K562 (cell line): Measurements from ENCODE around the gene BRAF. TPM values are rescaled to one million over a fixed set of nuclear protein-coding genes. Genes with fewer than 3 reads are reported as not detected.

ENCODE experiments used
- ATAC-seq: fragments of 200-7000 bp; cut with Tn5 transposase; 3 replicates; pipeline ENCODE4 v1.9.1; 2020; ENCODE audit warnings: moderate library complexity
- BruUV-seq: library from RNA; stranded (reverse); fragments of 400-500 nt; replicated peaks from 2 replicates; lab custom pipeline; 2021; lab: Mats Ljungman, UMichigan
- CTCF ChIA-PET: fragments of 300-600 bp; formaldehyde crosslinking; extraction: SDS; loops from one replicate; lab custom pipeline; 2021; ENCODE audit warnings: low intra/inter-chr PET ratio; lab: Yijun Ruan, JAX
- POLR2A ChIA-PET: fragments of 300-600, 350-650 bp; sonication (Branson Sonifier 250); formaldehyde crosslinking; extraction: SDS; loops from one replicate; lab custom pipeline; 2021; ENCODE audit warnings: antibody characterized with exemption, inconsistent platforms; lab: Yijun Ruan, JAX
- DNase-seq, 4 experiments: peaks; one replicate each; pipeline versions ENCODE4 v3.0.0 to v3.0.0-alpha.2; 2011 to 2018; ENCODE audit warnings: low spot score in 3 of 4, mixed read lengths in 3 of 4; ENCODE audit errors: extremely low read depth in 1 of 4
- FAIRE-seq: peaks from 2 replicates; lab custom pipeline; 2011; peaks lifted over from hg19 to GRCh38; lab: Jason Lieb, UNC
- H2AFZ ChIP-seq: 2 replicates; pipeline ENCODE4 v1.6.0; 2011; ENCODE audit warnings: low read depth, low read length, control low read depth, inconsistent platforms
- H3K27ac ChIP-seq: fragments of 200-600 bp; 3 replicates; pipeline ENCODE4 v1.8.0; 2011; ENCODE audit warnings: low read depth, mild to moderate bottlenecking, control low read depth, inconsistent platforms, low read length, moderate library complexity, mixed read lengths; ENCODE audit errors: extremely low read depth
- H3K27me3 ChIP-seq, 2 experiments: fragments of 300-600 bp in 1 of 2; 2 replicates in 1 of 2; 3 replicates in 1 of 2; pipeline versions ENCODE4 v1.6.0 to v1.8.0; 2011; ENCODE audit warnings: inconsistent platforms in 2 of 2, low read length in 2 of 2, mild to moderate bottlenecking in 1 of 2, mixed read lengths in 1 of 2, moderate library complexity in 1 of 2; ENCODE audit not compliant: control insufficient read depth in 2 of 2, insufficient read depth in 2 of 2
- H3K36me3 ChIP-seq: fragments of 300-600 bp; 3 replicates; pipeline ENCODE4 v1.8.0; 2011; ENCODE audit warnings: mild to moderate bottlenecking, low read length, inconsistent platforms; ENCODE audit not compliant: control insufficient read depth, insufficient read depth
- H3K4me1 ChIP-seq, 2 experiments: fragments of 200-600 bp in 1 of 2; replicated peaks in 1 of 2; 2 replicates in 1 of 2; 3 replicates in 1 of 2; pipeline versions ENCODE4 v1.5.1 to v1.8.0; 2011; ENCODE audit warnings: inconsistent platforms in 2 of 2, low read length in 2 of 2, mild to moderate bottlenecking in 1 of 2, mixed read lengths in 1 of 2, moderate library complexity in 1 of 2; ENCODE audit not compliant: control insufficient read depth in 2 of 2, insufficient read depth in 2 of 2
- H3K4me2 ChIP-seq: 2 replicates; pipeline ENCODE4 v1.6.1; 2011; ENCODE audit warnings: low read length, control low read depth, inconsistent platforms, mixed read lengths; ENCODE audit not compliant: insufficient read depth
- H3K4me3 ChIP-seq: fragments of 200-600 bp; sonication (generic), shearing (Covaris generic); 2 replicates; pipeline ENCODE4 v1.5.1; 2016; ENCODE audit warnings: control low read depth, inconsistent platforms
- H3K79me2 ChIP-seq: fragments of 200-600 bp; 3 replicates; pipeline ENCODE4 v1.8.0; 2011; ENCODE audit warnings: low read length, inconsistent platforms; ENCODE audit not compliant: control insufficient read depth, insufficient read depth
- H3K9ac ChIP-seq, 2 experiments: 2 replicates each; pipeline versions ENCODE4 v1.6.0 to v1.6.1; 2011; ENCODE audit warnings: low read depth in 2 of 2, low read length in 2 of 2, control low read depth in 1 of 2, inconsistent platforms in 1 of 2, mild to moderate bottlenecking in 1 of 2, mixed read lengths in 1 of 2; ENCODE audit not compliant: insufficient read depth in 1 of 2
- H3K9me1 ChIP-seq: one replicate; pipeline ENCODE4 v1.6.0; 2011; ENCODE audit warnings: inconsistent platforms, mild to moderate bottlenecking, low read length, moderate library complexity; ENCODE audit not compliant: control insufficient read depth, insufficient read depth
- H3K9me3 ChIP-seq: replicated peaks from 2 replicates; pipeline ENCODE4 v1.5.1; 2011; ENCODE audit warnings: low read depth, low read length, inconsistent platforms; ENCODE audit not compliant: control insufficient read depth, insufficient read depth
- H4K20me1 ChIP-seq: replicated peaks from 2 replicates; pipeline ENCODE4 v1.6.1; 2011; ENCODE audit warnings: low read length, inconsistent platforms, mixed read lengths; ENCODE audit not compliant: control insufficient read depth, insufficient read depth
- BCOR ChIP-seq: fragments of 450-650 bp; IDR thresholded peaks from 2 replicates; pipeline ENCODE4 v1.6.1; 2016
- BHLHE40 ChIP-seq: IDR thresholded peaks from 2 replicates; pipeline ENCODE4 v1.6.1; 2011; ENCODE audit warnings: low read length, improper control_type of control experiment
- CEBPB ChIP-seq: fragments of 450-650 bp; IDR thresholded peaks from 2 replicates; pipeline ENCODE4 v1.6.1; 2016; ENCODE audit warnings: missing genetic modification characterization, missing compliant biosample characterization
- CEBPG ChIP-seq, 3 experiments: fragments of 200-800 bp in 1 of 3; sonication (Bioruptor generic) in 1 of 3; sonication (generic) in 1 of 3; formaldehyde crosslinking in 1 of 3; IDR thresholded peaks in 2 of 3; conservative IDR thresholded peaks in 1 of 3; 2 replicates each; pipeline versions ENCODE4 v1.6.1 to v1.8.0; 2016 to 2022; ENCODE audit warnings: missing compliant biosample characterization in 2 of 3, missing genetic modification characterization in 2 of 3, mild to moderate bottlenecking in 1 of 3, missing genetic modification reagents in 1 of 3
- FIP1L1 ChIP-seq: fragments of 200-400 bp; formaldehyde crosslinking; IDR thresholded peaks from 2 replicates; pipeline ENCODE4 v1.6.1; 2018; ENCODE audit warnings: mild to moderate bottlenecking, low read depth, low read length; ENCODE audit not compliant: poor library complexity, severe bottlenecking
- GABPB1 ChIP-seq: sonication (generic); formaldehyde crosslinking; IDR thresholded peaks from 2 replicates; pipeline ENCODE4 v1.8.0; 2022; ENCODE audit warnings: mild to moderate bottlenecking, missing genetic modification reagents
- MAZ ChIP-seq, 2 experiments: fragments of 450-650 bp in 1 of 2; sonication (generic) in 1 of 2; formaldehyde crosslinking; IDR thresholded peaks in 1 of 2; conservative IDR thresholded peaks in 1 of 2; 2 replicates each; pipeline versions ENCODE4 v1.4.0 to v1.5.0; 2020; ENCODE audit warnings: mild to moderate bottlenecking in 1 of 2, missing genetic modification reagents in 1 of 2
- NFATC3 ChIP-seq: fragments of 450-650 bp; IDR thresholded peaks from 2 replicates; pipeline ENCODE4 v1.6.1; 2017; ENCODE audit warnings: mild to moderate bottlenecking
- NFIX ChIP-seq: fragments of 250-450 bp; sonication (Bioruptor Pico); IDR thresholded peaks from 2 replicates; pipeline ENCODE4 v1.4.0; 2020; ENCODE audit warnings: low read depth, mild to moderate bottlenecking, moderate library complexity
- PPARD ChIP-seq: fragments of 250-450 bp; sonication (Bioruptor Pico); IDR thresholded peaks from 2 replicates; pipeline ENCODE4 v1.8.0; 2022; ENCODE audit warnings: inconsistent platforms, mild to moderate bottlenecking, moderate library complexity
- ZNF165 ChIP-seq: fragments of 250-450 bp; sonication (Bioruptor Pico); IDR thresholded peaks from 2 replicates; pipeline ENCODE4 v1.4.0; 2020; ENCODE audit warnings: borderline replicate concordance
- ZNF311 ChIP-seq: fragments of 250-450 bp; sonication (Bioruptor Pico); IDR thresholded peaks from 2 replicates; pipeline ENCODE4 v1.4.0; 2020; ENCODE audit warnings: mild to moderate bottlenecking, moderate library complexity
- ZNF316 ChIP-seq: fragments of 450-650 bp; IDR thresholded peaks from 2 replicates; pipeline ENCODE4 v1.6.1; 2016
- ZNF431 ChIP-seq: sonication (generic); formaldehyde crosslinking; IDR thresholded peaks from 2 replicates; pipeline ENCODE4 v1.8.0; 2022; ENCODE audit warnings: mild to moderate bottlenecking, missing genetic modification reagents
- WGBS: fragments of 100-300 bp; shearing (Covaris generic); methylation state at CpG from one replicate; pipeline ENCODE4 v1.1.6; 2016; ENCODE audit warnings: low coverage, mixed read lengths; ENCODE audit not compliant: insufficient coverage; ENCODE audit errors: missing lambda C conversion rate; 5-methylcytosine and 5-hydroxymethylcytosine counted together
- in situ Hi-C: fragments of 300-500 bp; cut with MboI; formaldehyde crosslinking; loops from 4 replicates; pipeline ENCODE4 v1.15.0; 2018; ENCODE audit warnings: inconsistent platforms, mixed read lengths
- intact Hi-C: fragments of 100-400 bp; cut with micrococcal nuclease; formaldehyde crosslinking; loops from 2 replicates; pipeline ENCODE4 v1.14.2; 2022
- polyA plus RNA-seq, 8 experiments: library from polyadenylated mRNA; depleted of rRNA in 4 of 8; stranded (reverse) in 5 of 8; unstranded in 3 of 8; fragments of >200 nt; fragmentation: Nextera tagmentation in 2 of 8; fragmentation: Illumina TruSeq in 1 of 8; extraction: Ambion mirVana in 2 of 8; extraction: Trizol in 1 of 8; gene quantifications; 2 replicates each; pipeline versions ENCODE4 v1.2.1 to v1.2.3, GENCODE V29; 2011 to 2014; ENCODE audit warnings: inconsistent platforms in 1 of 8, missing spikeins in 1 of 8
- total RNA-seq, 7 experiments: library from RNA; depleted of rRNA in 6 of 7; stranded (reverse); fragments of >200 nt in 6 of 7; fragmentation: Illumina TruSeq in 2 of 7; extraction: Trizol in 2 of 7; gene quantifications; 2 replicates each; pipeline versions ENCODE4 v1.2.1 to v1.2.3, GENCODE V29; 2011 to 2021; ENCODE audit warnings: low replicate concordance in 1 of 7
- TF ChIP-seq, protein P1 (sequence below): fragments of 250-450 bp; sonication (Bioruptor Pico); IDR thresholded peaks from 2 replicates; pipeline ENCODE4 v1.8.0; 2021; ENCODE audit warnings: moderate library complexity, mild to moderate bottlenecking, inconsistent platforms
- TF ChIP-seq, protein P2 (sequence below), 2 experiments: fragments of 450-650 bp; IDR thresholded peaks; 2 replicates each; pipeline ENCODE4 v1.6.1; 2018; ENCODE audit warnings: mild to moderate bottlenecking in 2 of 2, low read depth in 1 of 2; ENCODE audit not compliant: partially characterized antibody in 2 of 2
- TF ChIP-seq, protein P3 (sequence below): IDR thresholded peaks from 2 replicates; pipeline ENCODE4 v1.6.1; 2011; ENCODE audit not compliant: insufficient read length; ENCODE audit errors: extremely low read depth

BRAF gene
- total and polyA plus RNA-seq, 9 of the 15 experiments (the other 6 are each of a cell fraction or from before 2014, with no cell fraction given): 3.6 to 38.3 (median 21.9) TPM

DNA sequence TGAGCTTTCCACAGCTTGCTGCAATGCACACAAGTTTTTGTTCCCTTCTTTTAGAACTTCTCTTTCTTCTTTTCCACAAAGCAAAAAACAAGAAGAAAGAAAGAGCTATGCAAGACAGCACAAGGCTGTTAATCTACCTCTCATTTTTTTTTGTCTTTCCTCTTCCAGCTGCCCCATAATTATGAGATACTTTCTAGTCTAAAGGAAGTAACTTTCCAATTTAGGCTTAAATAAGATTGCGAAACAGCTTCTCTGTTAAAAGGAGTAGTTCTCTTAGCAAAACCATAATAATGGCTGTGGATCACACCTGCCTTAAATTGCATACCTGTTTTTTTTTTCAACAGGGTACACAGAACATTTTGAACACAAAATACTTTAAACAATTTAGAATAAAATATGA is 172.2 kb downstream of the BRAF start:
- WGBS: 100% methylated on average over 1 of the region's 1 CpG
- H3K9me1 ChIP-seq: no peaks in the 10 kb centered on the region
- no peak overlapping the region for H3K27ac ChIP-seq
- H3K27me3 ChIP-seq: no peaks in the 10 kb centered on the region
- H3K9me3 ChIP-seq: no peaks in the 10 kb centered on the region
- ChIA-PET CTCF (no interaction called here), POLR2A (interaction anchor here (1.0 kb wide), 1 partner anchor 8 kb away, joined by 3 read pairs; no protein-coding TSS in a partner anchor)
- ATAC-seq (no peak), DNase-seq (no peak), FAIRE-seq (no peak)
- intact Hi-C loops: no loop called here
- H3K79me2 ChIP-seq: no peaks in the 10 kb centered on the region
- H3K4me3 ChIP-seq: no peak overlapping the region
- no TSS peak for BruUV-seq
- no peak overlapping the region for H3K4me2 ChIP-seq
- no peaks in the 10 kb centered on the region for H4K20me1 ChIP-seq
- no peak overlapping the region for H2AFZ ChIP-seq
- no peak overlapping the region for H3K9ac ChIP-seq
- H3K36me3 ChIP-seq: peaks cover 28% of the 10 kb centered on the region
- no peaks in the 10 kb centered on the region for H3K4me1 ChIP-seq
- in situ Hi-C loops: no loop called here
- TF ChIP-seq, protein P1, sequence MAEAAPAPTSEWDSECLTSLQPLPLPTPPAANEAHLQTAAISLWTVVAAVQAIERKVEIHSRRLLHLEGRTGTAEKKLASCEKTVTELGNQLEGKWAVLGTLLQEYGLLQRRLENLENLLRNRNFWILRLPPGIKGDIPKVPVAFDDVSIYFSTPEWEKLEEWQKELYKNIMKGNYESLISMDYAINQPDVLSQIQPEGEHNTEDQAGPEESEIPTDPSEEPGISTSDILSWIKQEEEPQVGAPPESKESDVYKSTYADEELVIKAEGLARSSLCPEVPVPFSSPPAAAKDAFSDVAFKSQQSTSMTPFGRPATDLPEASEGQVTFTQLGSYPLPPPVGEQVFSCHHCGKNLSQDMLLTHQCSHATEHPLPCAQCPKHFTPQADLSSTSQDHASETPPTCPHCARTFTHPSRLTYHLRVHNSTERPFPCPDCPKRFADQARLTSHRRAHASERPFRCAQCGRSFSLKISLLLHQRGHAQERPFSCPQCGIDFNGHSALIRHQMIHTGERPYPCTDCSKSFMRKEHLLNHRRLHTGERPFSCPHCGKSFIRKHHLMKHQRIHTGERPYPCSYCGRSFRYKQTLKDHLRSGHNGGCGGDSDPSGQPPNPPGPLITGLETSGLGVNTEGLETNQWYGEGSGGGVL (CRISPR knock-in tag): no peak
- TF ChIP-seq NFIX (CRISPR knock-in tag) (no peak), BHLHE40 (no peak), CEBPG (CRISPR knock-in tag; IDR thresholded peaks at IDR 0.05) (no peak), CEBPG (tag; conservative IDR thresholded peaks at IDR 0.05 in 1 of 2, IDR thresholded peaks at IDR 0.05 in 1 of 2) (peak; percentile 74 to 89), BCOR (no peak), PPARD (CRISPR knock-in tag) (no peak), ZNF311 (CRISPR knock-in tag) (no peak), ZNF165 (CRISPR knock-in tag) (no peak), ZNF316 (no peak), MAZ (CRISPR knock-in tag; conservative IDR thresholded peaks at IDR 0.05 in 1 of 2, IDR thresholded peaks at IDR 0.05 in 1 of 2) (no peak), CEBPB (tag) (peak; percentile 95), GABPB1 (CRISPR knock-in tag) (no peak), ZNF431 (CRISPR knock-in tag) (peak; percentile 66; the same call in 1 of the 2 replicates), NFATC3 (no peak), FIP1L1 (no peak)
- TF ChIP-seq, protein P2, sequence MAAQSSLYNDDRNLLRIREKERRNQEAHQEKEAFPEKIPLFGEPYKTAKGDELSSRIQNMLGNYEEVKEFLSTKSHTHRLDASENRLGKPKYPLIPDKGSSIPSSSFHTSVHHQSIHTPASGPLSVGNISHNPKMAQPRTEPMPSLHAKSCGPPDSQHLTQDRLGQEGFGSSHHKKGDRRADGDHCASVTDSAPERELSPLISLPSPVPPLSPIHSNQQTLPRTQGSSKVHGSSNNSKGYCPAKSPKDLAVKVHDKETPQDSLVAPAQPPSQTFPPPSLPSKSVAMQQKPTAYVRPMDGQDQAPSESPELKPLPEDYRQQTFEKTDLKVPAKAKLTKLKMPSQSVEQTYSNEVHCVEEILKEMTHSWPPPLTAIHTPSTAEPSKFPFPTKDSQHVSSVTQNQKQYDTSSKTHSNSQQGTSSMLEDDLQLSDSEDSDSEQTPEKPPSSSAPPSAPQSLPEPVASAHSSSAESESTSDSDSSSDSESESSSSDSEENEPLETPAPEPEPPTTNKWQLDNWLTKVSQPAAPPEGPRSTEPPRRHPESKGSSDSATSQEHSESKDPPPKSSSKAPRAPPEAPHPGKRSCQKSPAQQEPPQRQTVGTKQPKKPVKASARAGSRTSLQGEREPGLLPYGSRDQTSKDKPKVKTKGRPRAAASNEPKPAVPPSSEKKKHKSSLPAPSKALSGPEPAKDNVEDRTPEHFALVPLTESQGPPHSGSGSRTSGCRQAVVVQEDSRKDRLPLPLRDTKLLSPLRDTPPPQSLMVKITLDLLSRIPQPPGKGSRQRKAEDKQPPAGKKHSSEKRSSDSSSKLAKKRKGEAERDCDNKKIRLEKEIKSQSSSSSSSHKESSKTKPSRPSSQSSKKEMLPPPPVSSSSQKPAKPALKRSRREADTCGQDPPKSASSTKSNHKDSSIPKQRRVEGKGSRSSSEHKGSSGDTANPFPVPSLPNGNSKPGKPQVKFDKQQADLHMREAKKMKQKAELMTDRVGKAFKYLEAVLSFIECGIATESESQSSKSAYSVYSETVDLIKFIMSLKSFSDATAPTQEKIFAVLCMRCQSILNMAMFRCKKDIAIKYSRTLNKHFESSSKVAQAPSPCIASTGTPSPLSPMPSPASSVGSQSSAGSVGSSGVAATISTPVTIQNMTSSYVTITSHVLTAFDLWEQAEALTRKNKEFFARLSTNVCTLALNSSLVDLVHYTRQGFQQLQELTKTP (IDR thresholded peaks at IDR 0.05; ENCODE audit: low read depth in 1 of 2, partially characterized antibody in 2 of 2): no peak
- TF ChIP-seq, protein P3, sequence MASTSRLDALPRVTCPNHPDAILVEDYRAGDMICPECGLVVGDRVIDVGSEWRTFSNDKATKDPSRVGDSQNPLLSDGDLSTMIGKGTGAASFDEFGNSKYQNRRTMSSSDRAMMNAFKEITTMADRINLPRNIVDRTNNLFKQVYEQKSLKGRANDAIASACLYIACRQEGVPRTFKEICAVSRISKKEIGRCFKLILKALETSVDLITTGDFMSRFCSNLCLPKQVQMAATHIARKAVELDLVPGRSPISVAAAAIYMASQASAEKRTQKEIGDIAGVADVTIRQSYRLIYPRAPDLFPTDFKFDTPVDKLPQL: no peak
